ENCODE measurements around the gene BCAS2. TPM values are rescaled to one million over a fixed set of nuclear protein-coding genes. Genes with fewer than 3 reads are reported as not detected.
"Not testable (repeated sequence)": the region's sequence is repeated elsewhere in the genome, so short reads cannot be mapped to it uniquely, and the experiment has no call there.

BCAS2 gene
- total RNA-seq, 2 donors from 2014 or later = 19.0 to 31.0 TPM

GRCh38 chr1:114586513-114587047 is 5.2 kb upstream of the BCAS2 start:
- H3K27ac ChIP-seq = no peak overlapping the region
- no peak for DNase-seq (ENCODE audit: low spot score)
- no peaks in the 10 kb centered on the region for H3K27me3 ChIP-seq (replicated peaks; ENCODE audit: insufficient read depth)
- no peak overlapping the region for H3K4me3 ChIP-seq
- H3K4me1 ChIP-seq (ENCODE audit: control insufficient read depth in 1 of 2, low read depth in 2 of 2) = peaks cover 3 to 6% of the 10 kb centered on the region in 2 donors
- H3K36me3 ChIP-seq = peaks cover 5% of the 10 kb centered on the region
- TF ChIP-seq CTCF (IDR thresholded peaks at IDR 0.05) = no peak
- no peaks in the 10 kb centered on the region for H3K9me3 ChIP-seq
- no peak for ATAC-seq (ENCODE audit: insufficient number of reproducible peaks, low FRiP score, low read depth)

- H3K27me3 ChIP-seq (replicated peaks; ENCODE audit: insufficient read depth) = no peaks in the 10 kb centered on the region
- ATAC-seq (ENCODE audit: insufficient number of reproducible peaks, low FRiP score, low read depth) (no peak), DNase-seq (ENCODE audit: low spot score) (no peak)
- no peak overlapping the region for H3K27ac ChIP-seq
- H3K9me3 ChIP-seq = no peaks in the 10 kb centered on the region
- no peak overlapping the region for H3K4me3 ChIP-seq
- peaks cover 4 to 14% of the 10 kb centered on the region in 2 donors for H3K4me1 ChIP-seq (ENCODE audit: control insufficient read depth in 1 of 2, low read depth in 2 of 2)
- TF ChIP-seq CTCF (IDR thresholded peaks at IDR 0.05) = no peak
- H3K36me3 ChIP-seq = peaks cover 5% of the 10 kb centered on the region
Measured at GRCh38 chr1:114585231-114585630, 3.8 kb upstream of the BCAS2 start.

GRCh38 chr1:114574365-114574764 is 7.0 kb downstream of the BCAS2 start:
- Histone ChIP-seq H3K36me3 (peaks cover 37% of the 10 kb centered on the region), H3K9me3 (no peaks in the 10 kb centered on the region), H3K4me1 (ENCODE audit: control insufficient read depth in 1 of 2, low read depth in 2 of 2) (peaks cover 1 to 12% of the 10 kb centered on the region in 2 donors), H3K4me3 (no peak overlapping the region), H3K27ac (no peak overlapping the region), H3K27me3 (replicated peaks; ENCODE audit: insufficient read depth) (no peaks in the 10 kb centered on the region)
- no peak for TF ChIP-seq CTCF (IDR thresholded peaks at IDR 0.05)
- ATAC-seq (ENCODE audit: insufficient number of reproducible peaks, low FRiP score, low read depth) = no peak
- DNase-seq (ENCODE audit: low spot score) = no peak

GRCh38 chr1:114564141-114564540 is 17.3 kb downstream of the BCAS2 start:
- DNase-seq (ENCODE audit: low spot score) (no peak), ATAC-seq (ENCODE audit: insufficient number of reproducible peaks, low FRiP score, low read depth) (no peak)
- no peak overlapping the region for H3K4me3 ChIP-seq
- no peak for TF ChIP-seq CTCF (IDR thresholded peaks at IDR 0.05)
- no peak overlapping the region for H3K27ac ChIP-seq
- no peaks in the 10 kb centered on the region for H3K27me3 ChIP-seq (replicated peaks; ENCODE audit: insufficient read depth)
- no peaks in the 10 kb centered on the region for H3K9me3 ChIP-seq
- H3K4me1 ChIP-seq (ENCODE audit: control insufficient read depth in 1 of 2, low read depth in 2 of 2) = no peaks in the 10 kb centered on the region
- peaks cover 16% of the 10 kb centered on the region for H3K36me3 ChIP-seq

GRCh38 chr1:114562978-114563510 is 18.4 kb downstream of the BCAS2 start:
- not testable (repeated sequence) for ATAC-seq (ENCODE audit: insufficient number of reproducible peaks, low FRiP score, low read depth)

GRCh38 chr1:114561333-114561732 is 20.1 kb downstream of the BCAS2 start:
- TF ChIP-seq CTCF (IDR thresholded peaks at IDR 0.05) = no peak
- ATAC-seq (ENCODE audit: insufficient number of reproducible peaks, low FRiP score, low read depth) = no peak

More at GRCh38 chr1:114562978-114563510, 18.4 kb downstream of the BCAS2 start:
- H3K4me1 ChIP-seq (ENCODE audit: control insufficient read depth in 1 of 2, low read depth in 2 of 2); DNase-seq (ENCODE audit: low spot score); H3K4me3 ChIP-seq; H3K27ac ChIP-seq; H3K9me3 ChIP-seq; H3K27me3 ChIP-seq (replicated peaks; ENCODE audit: insufficient read depth): not testable (repeated sequence)
- H3K36me3 ChIP-seq = peaks cover 16% of the 10 kb centered on the region

More at GRCh38 chr1:114561333-114561732, 20.1 kb downstream of the BCAS2 start:
- no peak overlapping the region for H3K27ac ChIP-seq
- H3K4me3 ChIP-seq = no peak overlapping the region
- peaks cover 7% of the 10 kb centered on the region for H3K36me3 ChIP-seq
- H3K27me3 ChIP-seq (replicated peaks; ENCODE audit: insufficient read depth) = no peaks in the 10 kb centered on the region
- DNase-seq (ENCODE audit: low spot score) = no peak
- no peaks in the 10 kb centered on the region for H3K4me1 ChIP-seq (ENCODE audit: control insufficient read depth in 1 of 2, low read depth in 2 of 2)
- no peaks in the 10 kb centered on the region for H3K9me3 ChIP-seq
